IMR-90 (cell line): Measurements from ENCODE around the gene DTNA. TPM values are rescaled to one million over a fixed set of nuclear protein-coding genes. Genes with fewer than 3 reads are reported as not detected.

Experiments used
- ATAC-seq: fragments of 200-7000 bp; cut with Tn5 transposase; 2 replicates; pipeline ENCODE4 v1.9.1; 2020; ENCODE audit warnings: low read depth, mild to moderate bottlenecking, moderate library complexity
- BruUV-seq: library from RNA; stranded (reverse); fragments of 400-500 nt; replicated peaks from 2 replicates; lab custom pipeline; 2021; lab: Mats Ljungman, UMichigan
- CTCF ChIA-PET: fragments of 300-600 bp; formaldehyde crosslinking; extraction: SDS; loops from one replicate; lab custom pipeline; 2021; ENCODE audit warnings: antibody characterized with exemption; lab: Yijun Ruan, JAX
- POLR2A ChIA-PET: fragments of 300-600 bp; sonication (Branson Sonifier 250); formaldehyde crosslinking; loops from one replicate; lab custom pipeline; 2022; ENCODE audit warnings: antibody characterized with exemption; ENCODE audit not compliant: unreplicated experiment; lab: Charles Lee
- DNase-seq: peaks from one replicate; pipeline ENCODE4 v3.0.0; 2013
- H2AFZ ChIP-seq: replicated peaks from 2 replicates; pipeline ENCODE3; 2013; ENCODE audit warnings: low read length, mild to moderate bottlenecking; ENCODE audit not compliant: poor library complexity
- H2AK5ac ChIP-seq: 2 replicates; pipeline ENCODE4 v1.6.1; 2013; ENCODE audit warnings: low read depth, low read length, inconsistent platforms
- H2AK9ac ChIP-seq: replicated peaks from 2 replicates; pipeline ENCODE3; 2013; ENCODE audit warnings: mild to moderate bottlenecking, low read depth, low read length, moderate library complexity; ENCODE audit not compliant: poor library complexity
- H2BK120ac ChIP-seq: 2 replicates; pipeline ENCODE4 v1.6.1; 2013; ENCODE audit warnings: low read depth, low read length, inconsistent platforms
- H2BK15ac ChIP-seq: 3 replicates; pipeline ENCODE4 v1.6.1; 2013; ENCODE audit warnings: low read depth, low read length, inconsistent platforms
- H2BK20ac ChIP-seq: 2 replicates; pipeline ENCODE4 v1.6.1; 2013; ENCODE audit warnings: low read depth, mild to moderate bottlenecking, inconsistent platforms, low read length, moderate library complexity
- H2BK5ac ChIP-seq: 2 replicates; pipeline ENCODE4 v1.6.1; 2013; ENCODE audit warnings: mild to moderate bottlenecking, low read depth, low read length, inconsistent platforms; ENCODE audit not compliant: poor library complexity, severe bottlenecking
- H3K14ac ChIP-seq: replicated peaks from 2 replicates; pipeline ENCODE4 v1.6.1; 2013; ENCODE audit warnings: low read depth, low read length, inconsistent platforms
- H3K18ac ChIP-seq: 2 replicates; pipeline ENCODE4 v1.6.1; 2013; ENCODE audit warnings: low read depth, low read length, control low read depth
- H3K23ac ChIP-seq: 2 replicates; pipeline ENCODE4 v1.6.1; 2013; ENCODE audit warnings: low read depth, low read length, inconsistent platforms
- H3K27ac ChIP-seq: 2 replicates; pipeline ENCODE4 v1.5.1; 2013; ENCODE audit warnings: mild to moderate bottlenecking, control low read depth, low read length; ENCODE audit not compliant: insufficient read depth
- H3K27me3 ChIP-seq: 2 replicates; pipeline ENCODE4 v1.6.1; 2013; ENCODE audit warnings: low read length; ENCODE audit not compliant: control insufficient read depth, insufficient read depth
- H3K36me3 ChIP-seq: 2 replicates; pipeline ENCODE4 v1.6.1; 2013; ENCODE audit warnings: low read length, mixed read lengths; ENCODE audit not compliant: control insufficient read depth, insufficient read depth
- H3K4ac ChIP-seq: 2 replicates; pipeline ENCODE4 v1.6.1; 2013; ENCODE audit warnings: low read depth, low read length, inconsistent platforms
- H3K4me1 ChIP-seq: 2 replicates; pipeline ENCODE4 v1.6.1; 2013; ENCODE audit warnings: low read length, mixed read lengths; ENCODE audit not compliant: control insufficient read depth, insufficient read depth
- H3K4me2 ChIP-seq: 2 replicates; pipeline ENCODE4 v1.6.1; 2013; ENCODE audit warnings: low read depth, mild to moderate bottlenecking, control low read depth, low read length, moderate library complexity
- H3K4me3 ChIP-seq: 2 replicates; pipeline ENCODE4 v1.5.1; 2013; ENCODE audit warnings: low read depth, mild to moderate bottlenecking, control low read depth, low read length, moderate library complexity; ENCODE audit not compliant: insufficient read depth
- H3K56ac ChIP-seq: 2 replicates; pipeline ENCODE4 v1.6.1; 2013; ENCODE audit warnings: low read length, inconsistent platforms; ENCODE audit not compliant: insufficient read depth; ENCODE audit errors: extremely low read depth
- H3K79me1 ChIP-seq, 2 experiments: 2 replicates each; pipeline ENCODE4 v1.6.1; 2013; ENCODE audit warnings: low read length in 2 of 2, inconsistent platforms in 1 of 2, low read depth in 1 of 2
- H3K9ac ChIP-seq: 2 replicates; pipeline ENCODE4 v1.6.1; 2013; ENCODE audit warnings: low read depth, low read length, control low read depth
- H3K9me1 ChIP-seq: 2 replicates; pipeline ENCODE4 v1.6.1; 2013; ENCODE audit warnings: low read length, inconsistent platforms; ENCODE audit not compliant: insufficient read depth
- H3K9me3 ChIP-seq: 2 replicates; pipeline ENCODE4 v1.6.1; 2013; ENCODE audit warnings: low read length; ENCODE audit not compliant: control insufficient read depth, insufficient read depth
- H4K20me1 ChIP-seq: 2 replicates; pipeline ENCODE4 v1.6.1; 2013; ENCODE audit warnings: low read length, inconsistent platforms; ENCODE audit not compliant: insufficient read depth
- H4K5ac ChIP-seq: 2 replicates; pipeline ENCODE4 v1.6.1; 2013; ENCODE audit warnings: mild to moderate bottlenecking, low read depth, low read length, control low read depth
- H4K8ac ChIP-seq, 2 experiments: 2 replicates each; pipeline ENCODE4 v1.6.1; 2013; ENCODE audit warnings: low read depth in 2 of 2, low read length in 2 of 2, control low read depth in 1 of 2, inconsistent platforms in 1 of 2
- H4K91ac ChIP-seq: 2 replicates; pipeline ENCODE4 v1.6.1; 2013; ENCODE audit warnings: low read depth, low read length, inconsistent platforms; ENCODE audit not compliant: insufficient read depth
- ELK1 ChIP-seq: fragments of 150-350 bp; IDR thresholded peaks from 2 replicates; pipeline ENCODE4 v1.6.1; 2016; ENCODE audit warnings: low read depth, mild to moderate bottlenecking, low read length, moderate library complexity, borderline replicate concordance
- FOS ChIP-seq: fragments of 150-350 bp; IDR thresholded peaks from 2 replicates; pipeline ENCODE4 v1.6.1; 2016; ENCODE audit warnings: low read depth, low read length
- MAFK ChIP-seq: IDR thresholded peaks from 2 replicates; pipeline ENCODE4 v1.6.1; 2012; ENCODE audit warnings: low read depth, low read length, improper control_type of control experiment
- NFE2L2 ChIP-seq: fragments of 150-350 bp; IDR thresholded peaks from 2 replicates; pipeline ENCODE4 v1.6.1; 2016; ENCODE audit warnings: low read depth, mild to moderate bottlenecking, low read length
- RCOR1 ChIP-seq: IDR thresholded peaks from 2 replicates; pipeline ENCODE4 v1.6.1; 2012; ENCODE audit warnings: mild to moderate bottlenecking, low read length, improper control_type of control experiment; ENCODE audit not compliant: insufficient replicate concordance
- SMC3 ChIP-seq: fragments of 150-350 bp; IDR thresholded peaks from 2 replicates; pipeline ENCODE4 v1.6.1; 2016; ENCODE audit warnings: low read depth, mild to moderate bottlenecking, antibody characterized with exemption, low read length, moderate library complexity
- WGBS, 2 experiments: methylation state at CpG; one replicate each; pipeline versions ENCODE4 v1.1.5 to v1.1.7; 2013; ENCODE audit warnings: missing lambda C conversion rate in 2 of 2; ENCODE audit not compliant: insufficient read length in 1 of 2; ENCODE audit errors: extremely low coverage in 2 of 2; 5-methylcytosine and 5-hydroxymethylcytosine counted together
- dilution Hi-C: fragments of 300-500 bp; cut with HindIII; formaldehyde crosslinking; loops from one replicate; pipeline ENCODE4 v1.14.3; 2018; ENCODE audit warnings: low sequenced_read_pairs; ENCODE audit not compliant: unreplicated experiment
- in situ Hi-C: fragments of 300-500 bp; cut with MboI; formaldehyde crosslinking; loops from 3 replicates; pipeline ENCODE4 v1.14.3; 2019; ENCODE audit warnings: low sequenced_read_pairs, inconsistent platforms, mixed read lengths
- intact Hi-C: fragments of 100-400 bp; cut with micrococcal nuclease; formaldehyde crosslinking; loops from 2 replicates; pipeline ENCODE4 v1.10.0; 2022
- polyA plus RNA-seq, 3 experiments: library from polyadenylated mRNA; depleted of rRNA; stranded (reverse); fragments of >200 nt; gene quantifications; 2 replicates each; pipeline ENCODE4 v1.2.3, GENCODE V29; 2012; ENCODE audit warnings: low replicate concordance in 1 of 3
- total RNA-seq: library from RNA; depleted of rRNA; stranded (reverse); fragments of >200 nt; gene quantifications from 2 replicates; pipeline ENCODE4 v1.2.3, GENCODE V29; 2012

DTNA gene
- total and polyA plus RNA-seq, 2 of the 4 experiments (the other 2 are of a cell fraction): 9.5 to 10.8 TPM

GRCh38 chr18:34802959-34803358 is 92.9 kb downstream of the DTNA start:
- H3K27ac ChIP-seq: no peak overlapping the region
- no peak overlapping the region for H4K8ac ChIP-seq
- H4K20me1 ChIP-seq: no peaks in the 10 kb centered on the region
- H4K91ac ChIP-seq: no peak overlapping the region
- no peak overlapping the region for H2BK15ac ChIP-seq
- H2BK120ac ChIP-seq: no peak overlapping the region
- H2BK5ac ChIP-seq: no peak overlapping the region
- no peak overlapping the region for H3K14ac ChIP-seq
- H3K27me3 ChIP-seq: no peaks in the 10 kb centered on the region; the same call in 1 of the 2 replicates
- peaks cover 5% of the 10 kb centered on the region for H3K4me1 ChIP-seq
- H3K79me1 ChIP-seq: no peaks in the 10 kb centered on the region
- no peak overlapping the region for H2BK20ac ChIP-seq
- CTCF ChIA-PET: interaction anchor here (1.2 to 2.1 kb wide), 2 partner anchors 15 to 19 kb away, joined by 4 to 7 read pairs; no protein-coding TSS in a partner anchor
- no peak overlapping the region for H3K4ac ChIP-seq
- H2AFZ ChIP-seq: no peak overlapping the region
- no peaks in the 10 kb centered on the region for H3K36me3 ChIP-seq
- H3K4me3 ChIP-seq: no peak overlapping the region
- H3K56ac ChIP-seq: no peak overlapping the region
- DNase-seq: peak; percentile 29
- H2AK9ac ChIP-seq: no peak overlapping the region
- no peaks in the 10 kb centered on the region for H3K9me1 ChIP-seq
- no peak overlapping the region for H4K5ac ChIP-seq
- dilution Hi-C loops: no loop called here
- intact Hi-C loops: no loop called here
- H3K9me3 ChIP-seq: no peaks in the 10 kb centered on the region
- TF ChIP-seq FOS: no peak
- TF ChIP-seq ELK1: no peak
- TF ChIP-seq RCOR1: no peak
- no peak for TF ChIP-seq SMC3
- TF ChIP-seq NFE2L2: no peak
- no peak for TF ChIP-seq MAFK
- BruUV-seq: no TSS peak
- H3K23ac ChIP-seq: peak overlapping the region; percentile 2; the same call in 1 of the 2 replicates
- in situ Hi-C loops: no loop called here
- H3K4me2 ChIP-seq: no peak overlapping the region
- H3K9ac ChIP-seq: no peak overlapping the region
- no peak overlapping the region for H2AK5ac ChIP-seq
- H3K18ac ChIP-seq: no peak overlapping the region
- peak; percentile 83 for ATAC-seq
- POLR2A ChIA-PET: no interaction called here
- WGBS, 2 experiments: 10% methylated on average over 3 of the region's 3 CpGs; no CpG with 5 or more reads in 1 of the 2 experiments
